GM12801 (cell line): ENCODE results near the gene MLX.

Experiments used
- CTCF ChIP-seq: IDR thresholded peaks from one replicate; pipeline ENCODE4 v1.5.1; 2011; ENCODE audit warnings: control low read depth; ENCODE audit not compliant: insufficient read length; ENCODE audit errors: extremely low read depth

MLX gene

GRCh38 chr17:42618442-42619150 lies 51.7 kb downstream of the MLX start:
- no peak for TF ChIP-seq CTCF
